Measurements from ENCODE around the gene KRT75.

The KRT75 gene

DNA sequence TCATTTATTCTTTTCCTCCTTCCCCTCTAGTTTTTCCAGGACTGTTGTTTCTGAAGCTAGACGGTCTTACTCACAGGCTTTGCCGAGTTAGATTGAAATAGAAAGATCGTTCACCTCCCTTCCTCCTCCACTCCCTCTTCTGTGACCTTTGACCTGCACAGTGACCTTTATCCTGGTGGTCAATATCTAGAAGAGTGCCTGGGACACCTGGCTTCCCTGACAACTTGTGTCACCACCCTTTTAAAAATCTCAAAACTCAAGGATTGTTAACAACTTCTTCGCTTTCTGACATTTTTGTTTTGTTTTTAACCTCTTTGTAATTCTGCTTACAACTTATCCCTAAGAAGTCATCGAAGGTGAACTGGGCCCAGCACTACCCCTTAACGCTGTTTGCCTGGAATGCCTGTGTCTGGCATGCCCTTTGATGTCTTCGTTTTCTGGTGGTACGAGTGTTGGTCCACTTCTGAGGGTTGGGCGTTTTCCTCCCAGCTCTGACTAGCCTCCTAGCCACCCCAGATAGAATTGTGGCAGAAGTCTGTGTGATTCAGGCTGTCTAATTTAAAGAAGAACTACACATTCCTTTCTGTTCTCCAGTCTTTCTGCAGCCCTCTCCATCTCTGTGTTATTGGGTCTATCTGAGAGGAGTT, 2.8 kb upstream of the KRT75 start:
- peaks cover 9% of the 10 kb centered on the region for H3K4me1 ChIP-seq (ENCODE audit: low read length)
- TF ChIP-seq, protein P1, sequence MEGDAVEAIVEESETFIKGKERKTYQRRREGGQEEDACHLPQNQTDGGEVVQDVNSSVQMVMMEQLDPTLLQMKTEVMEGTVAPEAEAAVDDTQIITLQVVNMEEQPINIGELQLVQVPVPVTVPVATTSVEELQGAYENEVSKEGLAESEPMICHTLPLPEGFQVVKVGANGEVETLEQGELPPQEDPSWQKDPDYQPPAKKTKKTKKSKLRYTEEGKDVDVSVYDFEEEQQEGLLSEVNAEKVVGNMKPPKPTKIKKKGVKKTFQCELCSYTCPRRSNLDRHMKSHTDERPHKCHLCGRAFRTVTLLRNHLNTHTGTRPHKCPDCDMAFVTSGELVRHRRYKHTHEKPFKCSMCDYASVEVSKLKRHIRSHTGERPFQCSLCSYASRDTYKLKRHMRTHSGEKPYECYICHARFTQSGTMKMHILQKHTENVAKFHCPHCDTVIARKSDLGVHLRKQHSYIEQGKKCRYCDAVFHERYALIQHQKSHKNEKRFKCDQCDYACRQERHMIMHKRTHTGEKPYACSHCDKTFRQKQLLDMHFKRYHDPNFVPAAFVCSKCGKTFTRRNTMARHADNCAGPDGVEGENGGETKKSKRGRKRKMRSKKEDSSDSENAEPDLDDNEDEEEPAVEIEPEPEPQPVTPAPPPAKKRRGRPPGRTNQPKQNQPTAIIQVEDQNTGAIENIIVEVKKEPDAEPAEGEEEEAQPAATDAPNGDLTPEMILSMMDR (IDR thresholded peaks at IDR 0.05; ENCODE audit: low read depth, low read length): no peak
- TF ChIP-seq EZH2phosphoT487 (IDR thresholded peaks at IDR 0.05; ENCODE audit: low read depth): no peak
- no peaks in the 10 kb centered on the region for H4K20me1 ChIP-seq (ENCODE audit: insufficient read depth, low read length)
- H3K79me2 ChIP-seq (ENCODE audit: low read length): no peaks in the 10 kb centered on the region
- H3K9me3 ChIP-seq (ENCODE audit: insufficient read depth, low read length): no peaks in the 10 kb centered on the region
- H3K4me2 ChIP-seq (ENCODE audit: low read length): no peak overlapping the region
- no peak overlapping the region for H3K4me3 ChIP-seq (ENCODE audit: low read length)
- H3K9ac ChIP-seq (ENCODE audit: low read length): no peak overlapping the region
- no peaks in the 10 kb centered on the region for H3K36me3 ChIP-seq (replicated peaks; ENCODE audit: low read depth, low read length)
- H3K27ac ChIP-seq (ENCODE audit: low read length): no peak overlapping the region
- H2AFZ ChIP-seq (ENCODE audit: low read depth, low read length): no peak overlapping the region
- H3K27me3 ChIP-seq (ENCODE audit: low read depth, low read length): peaks cover 35% of the 10 kb centered on the region

DNA sequence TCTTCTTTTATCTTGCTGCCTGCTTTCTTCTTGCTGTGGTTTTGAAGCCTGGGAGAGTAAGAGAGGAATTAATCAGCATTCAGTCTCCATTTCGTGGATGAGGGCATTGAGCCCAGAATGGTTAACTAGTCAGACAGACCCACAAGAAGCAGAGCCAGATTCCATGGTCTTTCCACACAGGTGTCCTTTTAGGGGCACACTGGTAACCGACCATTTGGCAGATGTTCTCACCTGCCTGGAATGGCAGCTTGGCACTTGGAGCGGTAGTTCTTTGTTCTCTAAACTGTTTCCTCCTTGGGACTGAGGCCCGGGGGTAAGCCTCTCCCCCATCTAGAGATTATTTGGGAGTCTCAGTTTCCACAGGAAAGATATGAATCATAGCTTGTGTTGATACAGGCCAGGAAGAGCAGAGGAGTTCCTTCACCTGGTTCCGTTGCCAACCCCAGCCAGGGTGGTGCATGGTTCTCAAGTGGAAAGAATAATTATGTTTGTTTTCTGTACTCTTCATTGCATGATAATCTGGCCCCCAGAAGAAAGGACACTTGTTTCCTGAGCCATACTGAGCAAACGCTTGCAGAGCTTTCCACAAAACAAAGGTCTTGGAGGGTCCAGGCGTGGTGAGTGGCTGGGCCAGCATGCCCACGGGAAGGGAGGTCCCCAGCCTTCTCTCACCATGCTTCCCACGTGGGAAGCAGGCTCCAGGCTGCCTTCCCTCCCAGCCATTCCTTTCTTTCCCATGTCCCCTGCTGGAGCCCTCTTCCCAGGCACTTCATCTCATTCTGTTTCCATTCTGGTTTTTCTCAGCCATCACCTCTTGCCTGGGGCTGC, 2.0 kb upstream of the KRT75 start:
- Histone ChIP-seq H3K9me3 (ENCODE audit: insufficient read depth, low read length) (no peaks in the 10 kb centered on the region), H2AFZ (ENCODE audit: low read depth, low read length) (no peak overlapping the region), H4K20me1 (ENCODE audit: insufficient read depth, low read length) (no peaks in the 10 kb centered on the region), H3K4me1 (ENCODE audit: low read length) (peaks cover 4% of the 10 kb centered on the region), H3K9ac (ENCODE audit: low read length) (no peak overlapping the region), H3K36me3 (replicated peaks; ENCODE audit: low read depth, low read length) (no peaks in the 10 kb centered on the region), H3K27ac (ENCODE audit: low read length) (no peak overlapping the region), H3K4me3 (ENCODE audit: low read length) (no peak overlapping the region), H3K27me3 (ENCODE audit: low read depth, low read length) (peaks cover 37% of the 10 kb centered on the region), H3K79me2 (ENCODE audit: low read length) (no peaks in the 10 kb centered on the region), H3K4me2 (ENCODE audit: low read length) (no peak overlapping the region)
- TF ChIP-seq, protein P1 (IDR thresholded peaks at IDR 0.05; ENCODE audit: low read depth, low read length): no peak
- no peak for TF ChIP-seq EZH2phosphoT487 (IDR thresholded peaks at IDR 0.05; ENCODE audit: low read depth)

DNA sequence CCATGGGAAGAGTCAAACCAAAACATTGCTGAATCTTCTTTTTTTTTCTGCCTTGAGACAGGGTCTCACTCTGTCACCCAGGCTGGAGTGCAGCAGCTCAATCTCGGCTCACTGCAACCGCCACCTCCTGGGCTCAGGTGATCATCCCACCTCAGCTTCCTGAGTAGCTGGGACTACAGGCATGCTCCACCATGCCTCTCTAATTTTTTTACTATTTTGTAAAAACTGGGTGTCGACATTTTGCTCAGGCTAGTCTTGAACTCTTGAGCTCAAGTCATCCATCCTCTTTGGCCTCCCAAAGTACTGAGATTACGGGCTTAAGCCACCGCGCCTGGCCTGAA, 1.5 kb upstream of the KRT75 start:
- no peak overlapping the region for H3K4me2 ChIP-seq (ENCODE audit: low read length)
- no peaks in the 10 kb centered on the region for H3K4me1 ChIP-seq (ENCODE audit: low read length)
- H3K27ac ChIP-seq (ENCODE audit: low read length): no peak overlapping the region
- H4K20me1 ChIP-seq (ENCODE audit: insufficient read depth, low read length): no peaks in the 10 kb centered on the region
- H3K9me3 ChIP-seq (ENCODE audit: insufficient read depth, low read length): no peaks in the 10 kb centered on the region
- TF ChIP-seq EZH2phosphoT487 (IDR thresholded peaks at IDR 0.05; ENCODE audit: low read depth): no peak
- TF ChIP-seq, protein P1 (IDR thresholded peaks at IDR 0.05; ENCODE audit: low read depth, low read length): no peak
- H3K4me3 ChIP-seq (ENCODE audit: low read length): no peak overlapping the region
- no peaks in the 10 kb centered on the region for H3K79me2 ChIP-seq (ENCODE audit: low read length)
- no peak overlapping the region for H2AFZ ChIP-seq (ENCODE audit: low read depth, low read length)
- peaks cover 43% of the 10 kb centered on the region for H3K27me3 ChIP-seq (ENCODE audit: low read depth, low read length)
- H3K36me3 ChIP-seq (replicated peaks; ENCODE audit: low read depth, low read length): no peaks in the 10 kb centered on the region
- H3K9ac ChIP-seq (ENCODE audit: low read length): no peak overlapping the region

DNA sequence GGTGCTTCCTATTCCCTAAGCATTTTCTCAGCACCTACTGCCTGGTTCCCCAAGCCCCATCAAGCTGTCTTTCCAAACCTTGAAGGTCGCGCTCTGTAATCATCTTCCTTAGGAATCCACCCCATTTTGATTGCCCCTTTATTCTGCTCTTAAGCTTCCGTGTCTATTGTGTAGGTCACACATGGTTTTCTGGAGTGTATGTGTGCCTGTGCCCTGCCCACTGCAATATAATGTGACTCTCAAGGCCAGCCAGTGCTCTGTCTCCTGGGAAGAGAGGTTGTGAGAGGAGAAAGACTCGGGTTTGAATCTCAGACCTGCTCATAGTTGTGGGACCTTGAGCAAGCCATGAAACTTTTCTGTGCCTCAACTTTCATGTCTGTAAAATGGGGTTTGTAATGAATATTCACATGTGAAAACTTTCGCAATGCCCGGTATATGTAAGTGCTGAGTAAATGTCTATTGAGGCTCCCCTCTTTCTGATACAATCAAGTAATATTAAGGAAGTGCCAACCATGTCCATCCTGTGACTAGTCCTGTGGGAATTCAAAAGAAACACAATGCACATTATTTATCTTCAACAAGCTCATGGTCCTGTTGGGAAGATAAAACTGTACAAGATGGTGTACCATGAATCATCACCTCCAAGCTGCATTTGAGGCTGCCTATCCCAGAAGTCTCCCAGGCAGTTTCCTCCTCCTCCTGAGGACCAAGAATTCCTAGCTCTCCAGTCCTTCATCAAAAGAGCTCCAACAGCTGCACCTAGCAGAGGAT, 774 bp upstream of the KRT75 start:
- Histone ChIP-seq H3K36me3 (replicated peaks; ENCODE audit: low read depth, low read length) (no peaks in the 10 kb centered on the region), H3K4me1 (ENCODE audit: low read length) (no peaks in the 10 kb centered on the region), H4K20me1 (ENCODE audit: insufficient read depth, low read length) (no peaks in the 10 kb centered on the region), H3K4me2 (ENCODE audit: low read length) (no peak overlapping the region), H2AFZ (ENCODE audit: low read depth, low read length) (no peak overlapping the region), H3K9ac (ENCODE audit: low read length) (no peak overlapping the region), H3K4me3 (ENCODE audit: low read length) (no peak overlapping the region), H3K27ac (ENCODE audit: low read length) (no peak overlapping the region), H3K9me3 (ENCODE audit: insufficient read depth, low read length) (no peaks in the 10 kb centered on the region), H3K79me2 (ENCODE audit: low read length) (no peaks in the 10 kb centered on the region), H3K27me3 (ENCODE audit: low read depth, low read length) (peaks cover 49% of the 10 kb centered on the region)
- TF ChIP-seq, protein P1 (IDR thresholded peaks at IDR 0.05; ENCODE audit: low read depth, low read length): no peak
- no peak for TF ChIP-seq EZH2phosphoT487 (IDR thresholded peaks at IDR 0.05; ENCODE audit: low read depth)

Measured in OCI-LY3 (cell line).